HG02798 (cell line): Measurements from ENCODE around the gene CARD16.
"Not testable (repeated sequence)": the region's sequence is repeated elsewhere in the genome, so short reads cannot be mapped to it uniquely, and the experiment has no call there.

ENCODE experiments used
- ATAC-seq: cut with Tn5 transposase; IDR thresholded peaks from one replicate; pipeline ENCODE4 v1.9.1; 2021; ENCODE audit warnings: mild to moderate bottlenecking; ENCODE audit not compliant: unreplicated experiment, poor library complexity

The CARD16 gene

GRCh38 chr11:105044557-105045524 lies at the start of gene CARD16:
Gene CARD16, minus strand, starts transcription at chr11:105045335. Its CDS starts 38 bp downstream, at chr11:105045297.
- ATAC-seq = peak; percentile 99

GRCh38 chr11:105092256-105093239 lies 47.4 kb upstream of the CARD16 start:
- no peak for ATAC-seq

- no peak for ATAC-seq
Measured at GRCh38 chr11:105081412-105082150, 36.4 kb upstream of the CARD16 start.

- not testable (repeated sequence) for ATAC-seq
Measured at GRCh38 chr11:105080171-105080906, 35.2 kb upstream of the CARD16 start.

- no peak for ATAC-seq
Measured at GRCh38 chr11:105078283-105078682, 33.1 kb upstream of the CARD16 start.

GRCh38 chr11:105077141-105077790 lies 32.1 kb upstream of the CARD16 start:
- not testable (repeated sequence) for ATAC-seq

GRCh38 chr11:105074166-105074530 lies 29.0 kb upstream of the CARD16 start:
- no peak for ATAC-seq

- no peak for ATAC-seq
Measured at GRCh38 chr11:105073456-105074165, 28.5 kb upstream of the CARD16 start.

GRCh38 chr11:105072080-105072479 lies 26.9 kb upstream of the CARD16 start:
- ATAC-seq = not testable (repeated sequence)

- ATAC-seq = no peak
Measured at GRCh38 chr11:105071089-105071732, 26.1 kb upstream of the CARD16 start.

- no peak for ATAC-seq
Measured at GRCh38 chr11:105070306-105070705, 25.2 kb upstream of the CARD16 start.

- not testable (repeated sequence) for ATAC-seq
Measured at GRCh38 chr11:105069749-105070148, 24.6 kb upstream of the CARD16 start.

- not testable (repeated sequence) for ATAC-seq
Measured at GRCh38 chr11:105063245-105063941, 18.3 kb upstream of the CARD16 start.

- ATAC-seq = no peak
Measured at GRCh38 chr11:105057432-105057831, 12.3 kb upstream of the CARD16 start.

GRCh38 chr11:105056446-105056845 lies 11.3 kb upstream of the CARD16 start:
- no peak for ATAC-seq

- no peak for ATAC-seq
Measured at GRCh38 chr11:105054723-105055493, 9.8 kb upstream of the CARD16 start.
